Skeletal muscle cell (primary cell): Measurements from ENCODE around the gene MRPL23.
A peak's percentile ranks its signal among the peaks of the same experiment; 100 is the strongest.
"Not testable (repeated sequence)": the region's sequence is repeated elsewhere in the genome, so short reads cannot be mapped to it uniquely, and the experiment has no call there.

Experiments used
- DNase-seq: peaks from one replicate; pipeline ENCODE4 v3.0.0-alpha.2; 2010; ENCODE audit warnings: low read depth
- H3K4me3 ChIP-seq: 2 replicates; pipeline ENCODE4 v1.5.1; 2011; ENCODE audit warnings: low read depth, mild to moderate bottlenecking, control low read depth, low read length, moderate library complexity

MRPL23 gene

DNA sequence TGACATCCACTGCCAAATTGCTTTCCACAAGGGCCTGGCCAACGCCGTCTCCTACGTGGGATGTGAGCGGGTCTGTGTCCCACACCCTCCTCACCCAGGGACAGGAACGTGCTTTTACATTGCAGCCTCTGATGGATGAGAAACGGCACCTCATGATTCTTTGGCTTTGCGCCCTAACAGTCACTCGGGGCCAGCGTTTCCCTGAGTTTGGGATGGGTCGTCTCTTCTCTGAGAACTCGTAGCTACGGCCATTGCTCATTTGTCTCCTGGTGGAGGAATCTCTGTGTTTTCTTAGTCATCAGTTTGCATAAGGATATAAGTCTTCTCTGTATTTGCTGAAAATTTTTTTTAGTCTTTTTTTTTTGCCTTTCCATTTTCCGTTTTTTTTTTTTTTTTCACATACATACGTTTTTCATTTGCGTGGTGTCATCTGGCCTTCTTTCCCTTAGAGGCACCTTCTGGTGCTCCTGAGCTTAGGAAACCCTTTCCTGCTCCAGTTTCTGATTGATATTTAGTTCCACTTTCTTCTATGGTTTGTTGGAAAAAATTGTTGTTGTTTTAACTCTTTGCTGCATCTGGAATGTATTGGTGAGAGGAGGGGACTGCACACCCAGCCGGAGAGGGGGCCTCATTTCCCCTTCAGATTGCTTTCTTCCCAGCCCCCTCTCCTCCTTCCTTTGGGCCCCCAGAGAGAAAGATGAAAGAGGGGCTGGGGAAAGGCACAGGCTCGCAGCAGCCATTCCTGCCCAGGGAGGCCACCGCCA is 15.6 kb upstream of the MRPL23 start:
- peak; percentile 60 for DNase-seq
- H3K4me3 ChIP-seq = no peak overlapping the region

DNA sequence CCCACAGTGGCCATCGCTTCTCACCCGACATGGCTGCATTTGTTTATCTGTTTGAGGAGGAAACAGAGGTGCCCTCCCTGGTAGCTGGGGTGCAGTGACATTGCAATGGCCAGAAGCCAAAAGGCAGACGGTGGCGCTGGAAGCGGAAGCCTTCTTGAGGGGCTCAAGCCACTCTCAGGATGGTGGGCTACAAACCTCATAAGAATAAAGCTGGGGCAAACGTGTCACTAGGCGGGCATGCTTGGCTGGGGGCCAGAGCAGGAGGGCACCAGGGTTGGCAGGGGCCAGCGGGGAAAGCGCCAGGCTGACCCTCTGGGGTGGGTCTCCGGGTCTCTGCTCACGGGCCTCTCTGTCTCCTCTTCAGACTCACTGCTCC is 15.0 kb upstream of the MRPL23 start:
- no peak for DNase-seq
- H3K4me3 ChIP-seq = no peak overlapping the region

DNA sequence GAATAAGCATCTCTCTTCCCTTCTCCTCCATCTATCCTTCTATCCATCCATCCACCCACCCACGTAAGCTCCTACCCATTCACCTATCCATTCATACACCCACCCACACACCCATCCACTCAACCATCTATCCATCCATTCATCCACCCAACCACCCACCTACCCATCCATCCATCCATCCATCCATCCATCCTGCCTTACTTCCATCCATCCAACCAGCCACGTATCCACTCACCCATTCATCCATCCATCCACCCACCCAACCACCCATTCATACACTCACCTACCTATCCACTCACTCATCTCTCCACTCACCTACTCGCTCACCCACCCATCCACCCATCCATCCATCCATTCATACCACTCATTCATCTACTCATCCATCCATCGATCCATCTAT is 14.5 kb upstream of the MRPL23 start:
- no peak for DNase-seq
- H3K4me3 ChIP-seq = no peak overlapping the region

DNA sequence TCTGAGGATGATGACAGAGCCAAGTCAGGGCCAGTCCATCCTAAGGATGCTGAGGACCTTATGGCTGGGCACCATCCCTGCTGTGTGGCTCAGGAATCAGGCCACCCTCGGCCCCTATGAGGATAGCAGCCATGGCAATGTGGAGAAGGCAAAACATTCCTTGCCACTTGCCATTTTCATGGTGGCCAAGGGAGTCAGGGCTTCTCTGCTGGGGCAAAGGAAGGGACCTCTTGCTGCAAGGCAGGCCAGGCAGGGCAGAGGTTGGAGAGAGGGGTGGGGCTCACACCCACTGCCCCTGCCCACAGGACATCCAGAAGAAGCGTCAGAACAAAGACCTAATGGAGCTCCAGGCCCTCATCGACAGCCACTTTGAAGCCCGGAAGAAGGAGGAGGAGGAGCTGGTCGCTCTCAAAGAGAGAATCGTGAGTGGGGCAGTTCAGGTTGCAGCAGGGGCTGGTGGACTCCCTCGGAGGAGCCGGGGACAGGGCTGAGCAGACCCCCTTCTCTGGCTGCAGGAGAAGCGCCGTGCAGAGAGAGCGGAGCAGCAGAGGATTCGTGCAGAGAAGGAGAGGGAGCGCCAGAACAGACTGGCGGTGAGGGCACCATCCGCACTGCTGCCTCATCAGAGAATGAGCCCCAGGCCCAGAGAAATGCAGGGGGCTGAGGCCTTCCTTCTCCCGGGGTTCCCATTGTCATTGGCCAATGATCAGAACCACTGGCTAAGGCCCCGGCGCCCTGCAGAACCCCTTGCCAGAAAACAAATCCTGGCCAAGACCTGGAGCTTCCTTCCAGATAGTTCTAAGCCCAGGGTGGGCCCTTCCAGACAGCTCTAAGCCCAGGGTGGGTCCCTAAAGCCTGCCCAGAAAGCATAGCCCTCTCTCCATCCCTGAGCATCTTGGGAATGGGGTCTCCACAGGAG is 13.5 kb upstream of the MRPL23 start:
- no peak overlapping the region for H3K4me3 ChIP-seq
- no peak for DNase-seq

DNA sequence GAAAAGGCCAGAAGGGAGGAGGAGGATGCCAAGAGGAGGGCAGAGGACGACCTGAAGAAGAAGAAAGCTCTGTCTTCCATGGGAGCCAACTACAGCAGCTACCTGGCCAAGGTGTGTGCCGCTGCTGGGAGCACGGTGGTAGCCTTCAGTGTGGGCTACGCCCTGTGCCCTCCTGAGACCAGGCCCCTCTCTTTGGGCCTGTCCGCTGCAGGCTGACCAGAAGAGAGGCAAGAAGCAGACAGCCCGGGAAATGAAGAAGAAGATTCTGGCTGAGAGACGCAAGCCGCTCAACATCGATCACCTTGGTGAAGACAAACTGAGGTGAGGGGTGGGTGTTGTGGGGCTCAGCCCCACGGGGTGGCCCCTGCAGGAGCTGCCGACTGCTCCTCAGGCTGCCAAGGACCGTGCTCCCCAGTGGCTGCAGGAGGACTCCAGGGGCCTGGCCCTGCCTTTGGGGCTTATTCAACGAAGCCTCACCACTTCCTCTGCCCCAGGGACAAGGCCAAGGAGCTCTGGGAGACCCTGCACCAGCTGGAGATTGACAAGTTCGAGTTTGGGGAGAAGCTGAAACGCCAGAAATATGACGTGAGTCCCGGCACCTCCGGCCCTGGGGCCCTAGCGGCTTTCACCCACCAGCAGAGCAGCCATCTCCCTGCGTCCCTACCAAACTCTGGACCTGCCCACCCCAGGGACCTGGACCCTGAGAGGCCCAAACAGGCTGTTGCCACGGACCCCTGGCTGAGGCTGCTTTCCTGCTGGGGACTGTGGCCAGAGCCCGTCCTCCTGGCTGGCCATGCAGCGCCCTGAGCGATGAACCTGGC is 12.6 kb upstream of the MRPL23 start:
- no peak overlapping the region for H3K4me3 ChIP-seq
- DNase-seq = no peak

DNA sequence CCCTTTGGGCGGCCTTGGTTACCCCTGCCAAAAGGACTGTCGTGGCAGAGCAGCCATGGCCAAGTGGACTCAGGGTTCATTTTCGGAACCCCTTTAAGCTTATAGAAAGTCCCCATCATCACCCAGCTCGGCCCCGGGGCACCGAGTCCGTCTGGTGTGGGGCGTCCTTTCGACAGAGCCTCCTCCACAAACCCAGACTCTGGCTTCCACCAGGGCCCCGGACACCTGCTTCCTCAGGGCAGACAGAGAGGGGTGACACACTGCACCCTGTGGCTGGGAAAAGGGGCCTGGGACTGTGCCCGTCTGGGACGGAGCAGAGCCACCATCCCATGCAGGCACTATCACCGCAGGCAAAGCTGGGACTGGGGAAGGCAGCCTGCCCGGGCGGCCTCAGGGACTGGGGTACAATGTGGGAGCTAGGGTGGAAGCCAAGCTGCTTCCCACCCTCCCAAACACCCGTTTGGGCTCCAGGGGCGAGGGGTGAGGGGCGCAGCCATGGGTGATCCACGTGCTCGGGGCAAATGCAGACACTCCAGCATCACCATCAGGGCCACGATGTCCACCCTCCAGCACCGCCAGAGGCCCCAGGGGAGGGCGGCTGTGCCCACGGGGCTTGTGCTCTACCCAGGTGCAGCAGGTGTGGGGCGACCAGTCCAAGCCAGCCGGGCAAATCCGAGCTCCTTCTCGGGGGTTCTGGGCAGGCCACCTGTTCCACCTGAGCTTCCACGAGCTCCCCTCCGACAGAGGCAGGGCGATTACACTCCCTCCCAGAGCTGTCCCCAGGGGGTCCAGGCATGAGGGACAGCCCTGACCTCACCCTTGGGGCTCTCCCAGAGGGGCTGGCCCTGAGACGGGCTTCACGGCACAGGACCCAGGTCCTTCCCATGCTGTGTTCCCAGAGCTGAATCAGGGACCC is 11.7 kb upstream of the MRPL23 start:
- no peak overlapping the region for H3K4me3 ChIP-seq
- DNase-seq = no peak

DNA sequence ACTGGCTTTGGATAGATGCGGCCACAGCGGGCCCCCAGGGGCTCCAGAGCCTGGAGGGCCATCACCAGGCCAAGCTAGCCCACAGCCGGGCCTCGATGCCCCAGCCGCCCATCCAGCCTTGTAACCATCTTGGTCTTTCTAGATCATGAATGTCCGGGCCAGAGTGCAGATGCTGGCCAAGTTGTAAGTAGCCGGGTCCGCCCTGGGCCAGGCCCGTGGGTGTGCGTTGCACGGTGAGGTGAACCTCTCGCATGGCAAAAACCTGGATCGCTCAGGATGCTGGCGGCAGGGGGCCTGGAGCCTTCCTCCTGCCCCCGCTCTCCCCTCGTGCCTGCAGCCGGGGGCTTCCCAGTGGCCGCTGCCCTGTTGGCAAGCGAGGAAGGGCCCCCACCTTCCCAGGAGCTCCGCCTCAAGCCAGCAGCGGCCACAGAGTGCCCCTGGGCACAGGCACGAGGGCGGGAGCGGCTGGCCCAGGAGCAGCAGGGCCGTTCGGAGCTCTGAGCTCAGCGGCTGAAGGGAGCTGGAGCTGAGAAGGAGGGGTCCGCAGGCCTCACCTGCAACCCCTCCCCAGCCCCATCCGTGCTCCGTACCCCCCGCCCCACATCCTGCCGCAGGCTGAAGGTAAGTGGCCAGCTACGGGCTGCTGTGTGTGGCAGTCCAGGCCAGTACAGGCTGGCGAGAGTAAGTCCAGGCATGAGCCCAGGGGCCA is 10.9 kb upstream of the MRPL23 start:
- H3K4me3 ChIP-seq = no peak overlapping the region
- DNase-seq = no peak

DNA sequence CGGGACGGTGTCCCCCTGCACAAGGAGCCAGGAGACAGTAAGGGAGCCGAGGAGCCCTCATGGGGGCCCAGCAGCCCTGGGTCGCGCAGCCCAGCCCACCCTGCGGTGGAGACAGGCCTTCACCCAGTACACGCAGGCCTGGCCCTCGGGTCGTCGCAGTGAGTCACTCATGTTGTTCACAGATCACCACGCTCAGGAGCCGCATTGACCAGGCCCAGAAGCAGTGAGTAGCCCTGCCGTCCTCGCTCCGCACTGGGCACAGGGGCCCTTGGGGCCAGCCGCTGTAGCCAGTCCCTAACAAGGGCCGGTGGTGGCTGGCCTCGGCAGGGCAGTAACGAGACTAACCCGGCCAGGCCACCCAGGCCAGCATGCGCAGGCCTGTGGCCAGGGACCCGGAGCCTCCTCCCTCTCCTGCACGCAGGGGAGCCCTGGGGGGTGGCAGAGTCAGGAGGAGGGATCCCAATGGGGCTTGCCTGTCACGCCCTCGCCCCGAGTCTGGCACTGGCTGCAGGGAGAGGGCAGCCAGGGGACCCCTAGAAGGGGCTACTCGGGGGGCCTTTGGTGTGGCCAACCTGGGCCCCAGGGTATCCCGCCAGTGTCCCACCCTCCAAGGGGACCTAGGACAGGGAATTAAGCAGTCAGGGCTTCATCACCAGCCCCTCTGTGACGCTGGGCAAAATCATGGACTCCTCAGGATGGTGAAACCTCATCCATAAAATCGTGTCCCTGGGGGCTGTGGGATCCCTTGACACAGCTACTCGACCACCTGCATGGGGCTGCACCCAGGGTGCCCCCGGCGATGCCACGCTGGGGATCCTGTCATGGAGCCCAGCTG is 10.1 kb upstream of the MRPL23 start:
- DNase-seq = no peak

DNA sequence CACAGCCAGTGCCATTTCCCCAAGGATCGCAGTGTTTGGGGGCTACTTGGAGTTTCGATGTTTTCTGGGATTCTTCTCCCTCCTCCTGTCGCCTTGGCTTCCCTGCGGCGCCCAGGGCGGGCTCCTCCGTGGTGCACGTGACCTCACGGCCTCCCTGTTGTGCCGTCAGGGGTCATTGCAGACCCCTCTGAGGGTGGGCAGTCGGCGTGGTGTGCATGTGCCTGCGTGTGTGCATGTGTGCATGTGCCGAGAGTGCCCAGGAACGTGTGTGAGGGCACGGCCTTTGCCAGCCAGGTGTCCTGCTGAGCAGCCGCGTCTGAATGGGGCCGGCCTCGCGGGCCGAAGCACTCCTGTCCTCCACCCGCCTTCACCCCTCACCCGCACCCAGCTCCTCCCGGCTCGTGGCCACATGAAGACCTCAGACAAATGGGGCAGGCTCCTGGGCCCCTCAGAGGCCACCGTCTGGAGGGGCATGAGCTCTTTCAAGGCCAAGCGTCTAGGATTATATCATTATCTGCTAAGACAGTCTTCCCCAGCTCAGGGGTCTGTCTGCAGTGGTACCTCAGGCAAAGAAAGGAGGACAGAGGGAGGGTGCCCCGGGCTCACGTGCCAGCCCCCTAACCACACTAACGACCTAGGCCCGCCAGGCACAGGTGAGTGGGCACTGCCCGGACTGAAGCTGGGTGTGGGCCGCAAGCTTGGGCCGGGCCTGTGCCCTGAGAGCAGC is 9.4 kb upstream of the MRPL23 start:
- no peak overlapping the region for H3K4me3 ChIP-seq
- no peak for DNase-seq

More for the DNA sequence above, 10.1 kb upstream of the MRPL23 start:
- no peak overlapping the region for H3K4me3 ChIP-seq

DNA sequence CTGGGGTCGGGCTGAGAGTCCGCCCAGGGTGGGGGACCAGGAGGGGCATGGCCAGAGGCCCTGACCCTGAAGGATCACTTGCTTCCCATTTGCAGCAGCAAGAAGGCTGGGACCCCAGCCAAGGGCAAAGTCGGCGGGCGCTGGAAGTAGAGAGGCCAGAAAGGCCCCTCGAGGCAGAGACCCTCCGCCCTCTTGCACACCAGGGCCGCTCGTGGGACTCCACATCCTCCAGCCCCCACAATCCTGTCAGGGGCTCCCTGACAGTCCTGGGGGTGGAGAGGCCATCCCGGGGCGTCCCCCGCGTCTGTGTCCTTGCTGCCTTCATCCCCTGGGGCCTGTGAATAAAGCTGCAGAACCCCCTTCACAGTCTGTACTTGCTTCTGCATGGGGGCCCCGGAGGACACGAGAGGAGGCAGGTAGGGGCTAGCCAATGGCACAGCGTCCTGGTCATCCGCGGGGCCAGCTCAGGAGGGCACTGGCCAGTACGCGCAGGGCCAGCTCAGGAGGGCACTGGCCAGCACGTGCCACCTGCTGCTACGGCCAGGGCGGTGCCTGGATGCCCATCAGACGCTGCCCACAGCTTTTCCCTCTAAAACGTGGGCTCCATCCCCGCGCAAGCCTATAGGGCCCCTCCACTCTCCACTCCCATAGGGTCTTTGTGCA is 8.7 kb upstream of the MRPL23 start:
- H3K4me3 ChIP-seq = no peak overlapping the region
- DNase-seq = no peak

DNA sequence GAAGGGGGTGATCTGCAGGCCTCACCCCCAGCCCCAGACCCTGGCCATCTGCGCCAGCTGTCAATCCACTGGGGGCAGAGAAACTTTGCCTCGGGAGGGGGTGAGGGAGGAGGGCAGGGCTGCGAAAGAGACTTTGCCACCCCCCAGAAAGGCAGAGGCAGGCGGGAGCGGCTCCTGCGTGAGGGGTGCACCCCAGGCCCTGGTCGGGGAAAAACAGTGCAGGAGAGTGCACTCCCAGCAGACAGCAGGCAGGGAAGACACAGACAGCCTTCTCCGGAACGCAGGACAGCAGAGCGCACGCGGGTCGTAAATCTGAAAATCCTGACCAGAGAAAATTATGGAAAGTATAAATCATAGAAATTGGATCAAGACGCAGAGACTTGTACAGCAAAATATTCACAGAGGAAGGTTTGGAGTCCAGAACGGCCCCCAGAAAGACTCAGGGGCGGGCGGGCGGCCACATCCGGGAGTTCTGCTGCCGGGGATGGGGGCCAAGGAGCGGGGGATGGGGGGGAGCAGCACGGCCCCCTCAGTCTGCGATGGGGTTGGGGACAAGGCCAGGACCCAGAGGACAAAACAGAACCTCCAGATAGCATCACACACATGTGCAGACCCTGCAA is 8.0 kb upstream of the MRPL23 start:
- DNase-seq = no peak
- H3K4me3 ChIP-seq = no peak overlapping the region

DNA sequence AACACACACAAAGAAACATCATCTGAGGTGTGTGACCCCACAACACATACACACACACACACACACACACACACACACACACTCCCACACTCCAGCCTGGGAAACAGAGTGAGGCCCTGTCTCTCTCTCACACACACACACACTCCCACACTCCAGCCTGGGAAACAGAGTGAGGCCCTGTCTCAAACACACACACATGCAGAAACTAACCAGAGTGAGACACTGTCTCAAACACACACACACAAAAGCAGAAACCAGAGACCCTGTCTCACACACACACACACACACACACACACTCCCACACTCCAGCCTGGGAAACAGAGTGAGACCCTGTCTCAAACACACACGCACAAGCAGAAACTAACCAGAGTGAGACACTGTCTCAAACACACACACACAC is 7.3 kb upstream of the MRPL23 start:
- not testable (repeated sequence) for H3K4me3 ChIP-seq
- DNase-seq = peak; percentile 64

DNA sequence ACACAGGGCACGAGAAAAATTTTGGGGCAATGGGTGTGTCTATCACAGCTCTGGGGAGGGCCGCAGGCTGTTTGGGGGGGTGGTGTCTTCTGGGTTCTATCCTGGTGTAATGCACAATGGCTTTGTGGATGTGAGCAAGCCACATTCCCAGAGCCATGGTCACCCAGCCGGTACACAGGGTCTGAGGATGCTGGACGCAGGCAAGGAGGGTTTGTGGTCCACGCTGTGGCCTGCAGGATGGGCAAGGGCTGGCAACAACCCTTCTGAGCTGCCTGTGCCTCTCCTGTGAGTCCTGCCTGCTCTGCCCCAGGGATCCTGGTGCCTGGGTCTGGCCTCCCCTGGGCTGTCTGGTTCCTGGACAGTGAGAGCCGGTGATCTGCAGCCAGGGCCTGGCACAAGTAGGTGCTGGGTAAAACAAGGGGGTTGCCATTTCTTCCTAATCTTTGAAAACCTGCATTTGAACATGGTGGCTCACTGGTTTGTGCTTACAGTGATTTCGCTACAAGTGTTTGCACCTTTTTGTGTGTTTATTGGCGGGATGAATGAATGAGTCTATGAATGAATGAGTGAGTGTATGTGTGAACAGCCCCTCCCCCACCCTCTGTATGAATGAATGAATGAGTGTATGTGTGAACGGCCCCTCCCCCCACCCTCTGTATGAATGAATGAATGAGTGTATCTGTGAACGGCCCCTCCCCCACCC is 4.4 kb upstream of the MRPL23 start:
- no peak overlapping the region for H3K4me3 ChIP-seq
- no peak for DNase-seq

DNA sequence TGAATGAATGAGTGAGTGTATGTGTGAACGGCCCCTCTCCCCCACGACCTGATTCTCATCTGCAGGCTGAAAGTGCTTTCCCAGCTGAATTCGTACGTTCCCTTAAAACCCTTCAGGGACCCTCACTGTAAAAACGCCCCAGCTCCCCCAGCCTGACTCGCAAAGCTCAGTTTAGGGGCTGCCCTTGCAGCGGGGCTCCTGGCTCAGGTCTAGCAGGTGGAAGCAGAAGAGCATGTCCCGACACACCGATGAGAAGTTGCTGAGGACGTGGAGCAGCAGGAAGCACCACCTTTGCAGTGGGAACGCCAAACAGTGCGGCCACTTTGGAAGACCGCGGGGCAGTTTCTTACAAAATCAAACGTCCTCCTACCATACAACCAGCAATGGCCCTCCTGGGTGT is 3.6 kb upstream of the MRPL23 start:
- no peak overlapping the region for H3K4me3 ChIP-seq
- DNase-seq = no peak

DNA sequence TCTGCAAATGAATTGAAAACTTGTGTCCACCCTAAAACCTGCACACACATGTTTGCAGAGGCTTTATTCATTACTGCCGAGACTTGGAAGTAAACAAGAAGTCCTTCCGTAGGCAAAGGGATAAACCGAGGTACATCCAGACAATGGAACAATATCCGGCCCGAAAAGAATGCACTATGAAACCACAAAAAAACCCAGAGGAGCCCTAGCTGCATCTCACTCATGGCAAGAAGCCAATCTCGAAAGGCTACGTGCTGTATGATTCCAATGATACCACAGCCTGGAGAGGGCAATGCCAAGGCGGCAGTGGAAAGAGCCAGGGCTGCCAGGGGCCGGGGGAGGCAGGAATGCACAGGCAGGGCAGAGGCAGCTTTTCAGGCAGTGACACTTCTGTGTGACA is 3.2 kb upstream of the MRPL23 start:
- DNase-seq = no peak
- no peak overlapping the region for H3K4me3 ChIP-seq
